ENCODE measurements around the gene DUSP1. TPM values are rescaled to one million over a fixed set of nuclear protein-coding genes. Genes with fewer than 3 reads are reported as not detected.

Gene DUSP1
- total and polyA plus RNA-seq, 2 of the 13 experiments (the other 11 are each of a cell fraction or from before 2014, with no cell fraction given), result 27.1 to 55.5 TPM

DNA sequence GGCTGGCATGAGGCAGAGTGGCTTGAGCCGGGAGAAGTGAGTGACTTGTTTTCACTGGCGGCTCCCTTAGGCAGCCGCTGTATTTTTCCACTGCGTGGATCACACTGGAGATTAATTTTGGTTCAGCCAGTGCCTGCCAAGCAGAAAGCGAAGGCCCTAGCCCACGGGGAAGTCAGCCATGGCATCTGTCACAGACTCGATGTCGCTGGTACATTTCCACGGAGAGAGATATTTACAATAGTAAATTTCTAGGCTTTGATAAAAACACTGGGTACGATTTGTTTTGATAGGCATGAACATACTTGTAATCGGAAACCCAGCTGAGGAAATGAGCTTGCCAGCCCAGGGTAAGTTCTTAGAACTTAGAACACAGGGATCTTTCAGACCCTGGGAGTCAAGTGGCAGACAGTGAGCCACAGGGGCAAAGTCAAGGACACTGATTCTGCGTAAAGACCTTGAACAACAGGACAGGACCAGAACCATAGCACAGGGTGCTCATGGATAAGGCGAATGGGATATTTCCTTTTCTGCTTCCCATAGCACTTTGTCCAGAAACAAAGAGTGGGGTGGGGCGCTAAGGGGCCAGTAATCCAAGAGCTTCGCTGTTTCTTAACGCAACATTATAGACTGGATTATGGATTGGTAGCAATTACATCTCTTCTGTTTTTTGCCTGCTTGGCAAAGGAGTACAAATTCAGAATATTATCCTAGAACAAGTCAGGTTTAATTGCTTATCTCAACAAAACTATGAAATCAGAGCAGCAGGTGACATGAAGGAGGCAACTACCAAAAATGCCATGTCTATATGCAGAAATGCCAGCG lies 4.5 kb downstream of the DUSP1 start:
- Histone ChIP-seq H3K4me3 (replicated peaks in 1 of 3; ENCODE audit: insufficient read depth in 1 of 3, low read depth in 2 of 3, low read length in 3 of 3) (peak overlapping the region in 1 of 3 experiments; percentile 15; a peak in 1 of 6 replicates), H3K9ac (ENCODE audit: insufficient read depth, low read depth, low read length) (peak overlapping the region; percentile 59), H3K27me3 (ENCODE audit: control insufficient read depth in 1 of 2, insufficient read depth in 2 of 2, low read length in 2 of 2) (no peaks in the 10 kb centered on the region; a peak in 2 of 5 replicates), H3K36me3 (replicated peaks in 1 of 2; ENCODE audit: control insufficient read depth in 1 of 2, insufficient read depth in 2 of 2, low read length in 2 of 2) (peaks cover 6 to 27% of the 10 kb centered on the region in 2 experiments), H3K4me1 (ENCODE audit: insufficient read depth, low read length) (peaks cover 57% of the 10 kb centered on the region), H2AFZ (ENCODE audit: low read length) (no peak overlapping the region), H3K79me2 (ENCODE audit: insufficient read depth, low read length) (peaks cover 35% of the 10 kb centered on the region), H3K9me3 (ENCODE audit: low read length) (no peaks in the 10 kb centered on the region), H3K27ac (ENCODE audit: extremely low read length, insufficient read depth, low read length) (peak overlapping the region; percentile 84), H3K4me2 (ENCODE audit: low read depth, low read length) (peak overlapping the region; percentile 94), H4K20me1 (ENCODE audit: insufficient read depth, low read length) (peaks cover 44% of the 10 kb centered on the region)
- intact Hi-C loops (cut with micrococcal nuclease; ENCODE audit: unreplicated experiment) (loop anchor here (2.0 kb wide), 1 partner anchor 68 kb away; the partner anchor contains the start of gene ERGIC1), in situ Hi-C loops (cut with HindIII; ENCODE audit: extremely low pct_ligation_motif_present, low pct_unique_long_range_greater_than_20kb) (loop anchor here (5.0 kb wide), 1 partner anchor 34 kb away; no protein-coding TSS in a partner anchor)
- no TSS peak for BruUV-seq (replicated peaks)
- ChIA-PET CTCF (ENCODE audit: low intra/inter-chr PET ratio, low total read pairs) (no interaction called here), POLR2A (interaction anchor here (0.8 to 17.1 kb wide), 11 partner anchors 8 to 136 kb away, joined by 3 to 425 read pairs (median 8); no protein-coding TSS in a partner anchor)
- FAIRE-seq (peak; percentile 93), DNase-seq (ENCODE audit: low spot score) (peak; percentile 86), ATAC-seq (peak; percentile 7)
- WGBS (ENCODE audit: low lambda C conversion rate), result 21% methylated on average over 17 of the region's 17 CpGs
- no peak for TF ChIP-seq ARID2 (CRISPR knock-in tag; IDR thresholded peaks at IDR 0.05; ENCODE audit: borderline replicate concordance)
- TF ChIP-seq ZNF644 (CRISPR knock-in tag; IDR thresholded peaks at IDR 0.05; ENCODE audit: low read depth), result peak; percentile 51
- TF ChIP-seq, protein P1, sequence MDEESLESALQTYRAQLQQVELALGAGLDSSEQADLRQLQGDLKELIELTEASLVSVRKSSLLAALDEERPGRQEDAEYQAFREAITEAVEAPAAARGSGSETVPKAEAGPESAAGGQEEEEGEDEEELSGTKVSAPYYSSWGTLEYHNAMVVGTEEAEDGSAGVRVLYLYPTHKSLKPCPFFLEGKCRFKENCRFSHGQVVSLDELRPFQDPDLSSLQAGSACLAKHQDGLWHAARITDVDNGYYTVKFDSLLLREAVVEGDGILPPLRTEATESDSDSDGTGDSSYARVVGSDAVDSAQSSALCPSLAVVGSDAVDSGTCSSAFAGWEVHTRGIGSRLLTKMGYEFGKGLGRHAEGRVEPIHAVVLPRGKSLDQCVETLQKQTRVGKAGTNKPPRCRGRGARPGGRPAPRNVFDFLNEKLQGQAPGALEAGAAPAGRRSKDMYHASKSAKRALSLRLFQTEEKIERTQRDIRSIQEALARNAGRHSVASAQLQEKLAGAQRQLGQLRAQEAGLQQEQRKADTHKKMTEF (CRISPR knock-in tag; IDR thresholded peaks at IDR 0.05), result peak; percentile 50; the same call in 1 of the 2 replicates
- TF ChIP-seq, protein P2, sequence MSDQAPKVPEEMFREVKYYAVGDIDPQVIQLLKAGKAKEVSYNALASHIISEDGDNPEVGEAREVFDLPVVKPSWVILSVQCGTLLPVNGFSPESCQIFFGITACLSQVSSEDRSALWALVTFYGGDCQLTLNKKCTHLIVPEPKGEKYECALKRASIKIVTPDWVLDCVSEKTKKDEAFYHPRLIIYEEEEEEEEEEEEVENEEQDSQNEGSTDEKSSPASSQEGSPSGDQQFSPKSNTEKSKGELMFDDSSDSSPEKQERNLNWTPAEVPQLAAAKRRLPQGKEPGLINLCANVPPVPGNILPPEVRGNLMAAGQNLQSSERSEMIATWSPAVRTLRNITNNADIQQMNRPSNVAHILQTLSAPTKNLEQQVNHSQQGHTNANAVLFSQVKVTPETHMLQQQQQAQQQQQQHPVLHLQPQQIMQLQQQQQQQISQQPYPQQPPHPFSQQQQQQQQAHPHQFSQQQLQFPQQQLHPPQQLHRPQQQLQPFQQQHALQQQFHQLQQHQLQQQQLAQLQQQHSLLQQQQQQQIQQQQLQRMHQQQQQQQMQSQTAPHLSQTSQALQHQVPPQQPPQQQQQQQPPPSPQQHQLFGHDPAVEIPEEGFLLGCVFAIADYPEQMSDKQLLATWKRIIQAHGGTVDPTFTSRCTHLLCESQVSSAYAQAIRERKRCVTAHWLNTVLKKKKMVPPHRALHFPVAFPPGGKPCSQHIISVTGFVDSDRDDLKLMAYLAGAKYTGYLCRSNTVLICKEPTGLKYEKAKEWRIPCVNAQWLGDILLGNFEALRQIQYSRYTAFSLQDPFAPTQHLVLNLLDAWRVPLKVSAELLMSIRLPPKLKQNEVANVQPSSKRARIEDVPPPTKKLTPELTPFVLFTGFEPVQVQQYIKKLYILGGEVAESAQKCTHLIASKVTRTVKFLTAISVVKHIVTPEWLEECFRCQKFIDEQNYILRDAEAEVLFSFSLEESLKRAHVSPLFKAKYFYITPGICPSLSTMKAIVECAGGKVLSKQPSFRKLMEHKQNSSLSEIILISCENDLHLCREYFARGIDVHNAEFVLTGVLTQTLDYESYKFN (CRISPR knock-in tag; conservative IDR thresholded peaks at IDR 0.05), result peak; percentile 71
- TF ChIP-seq, protein P3, sequence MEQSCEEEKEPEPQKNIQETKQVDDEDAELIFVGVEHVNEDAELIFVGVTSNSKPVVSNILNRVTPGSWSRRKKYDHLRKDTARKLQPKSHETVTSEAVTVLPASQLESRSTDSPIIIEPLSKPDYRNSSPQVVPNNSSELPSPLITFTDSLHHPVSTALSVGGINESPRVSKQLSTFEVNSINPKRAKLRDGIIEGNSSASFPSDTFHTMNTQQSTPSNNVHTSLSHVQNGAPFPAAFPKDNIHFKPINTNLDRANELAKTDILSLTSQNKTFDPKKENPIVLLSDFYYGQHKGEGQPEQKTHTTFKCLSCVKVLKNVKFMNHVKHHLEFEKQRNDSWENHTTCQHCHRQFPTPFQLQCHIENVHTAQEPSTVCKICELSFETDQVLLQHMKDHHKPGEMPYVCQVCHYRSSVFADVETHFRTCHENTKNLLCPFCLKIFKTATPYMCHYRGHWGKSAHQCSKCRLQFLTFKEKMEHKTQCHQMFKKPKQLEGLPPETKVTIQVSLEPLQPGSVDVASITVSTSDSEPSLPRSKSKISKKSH (CRISPR knock-in tag; IDR thresholded peaks at IDR 0.05; ENCODE audit: borderline replicate concordance), result no peak
- TF ChIP-seq IRF2 (CRISPR knock-in tag; IDR thresholded peaks at IDR 0.05), result peak; percentile 72; the same call in 1 of the 2 replicates
- TF ChIP-seq MAZ (IDR thresholded peaks at IDR 0.05; ENCODE audit: borderline replicate concordance, low read depth, low read length), result no peak
- 0 out of 2 replicates have a peak, but pooled peaks have one; percentile 28 for TF ChIP-seq MAZ (CRISPR knock-in tag; IDR thresholded peaks at IDR 0.05; ENCODE audit: low read depth)
- no peak for TF ChIP-seq SOX13 (IDR thresholded peaks at IDR 0.05)
- TF ChIP-seq SOX13 (CRISPR knock-in tag; conservative IDR thresholded peaks at IDR 0.05 in 1 of 2, IDR thresholded peaks at IDR 0.05 in 1 of 2), result peak; percentile 35 to 75; a peak in 2 of 4 replicates
- peak; percentile 32; the same call in 1 of the 2 replicates for TF ChIP-seq FOXK1 (CRISPR knock-in tag; IDR thresholded peaks at IDR 0.05; ENCODE audit: borderline replicate concordance, low read depth)
- TF ChIP-seq NFIC (IDR thresholded peaks at IDR 0.05; ENCODE audit: low read length), result no peak
- peak; percentile 76 for TF ChIP-seq HNF4A (CRISPR knock-in tag; IDR thresholded peaks at IDR 0.05)
- TF ChIP-seq ARNTL (CRISPR knock-in tag; IDR thresholded peaks at IDR 0.05), result 0 out of 2 replicates have a peak, but pooled peaks have one; percentile 26
- TF ChIP-seq KLF16 (CRISPR knock-in tag; IDR thresholded peaks at IDR 0.05), result peak in 1 of 2 experiments; percentile 54; a peak in 1 of 4 replicates
- peak; percentile 71 for TF ChIP-seq NCOA2 (CRISPR knock-in tag; IDR thresholded peaks at IDR 0.05)
- no peak for TF ChIP-seq ZNF251 (CRISPR knock-in tag; IDR thresholded peaks at IDR 0.05)
